ENCODE measurements around the gene NBEA.

NBEA gene

DNA sequence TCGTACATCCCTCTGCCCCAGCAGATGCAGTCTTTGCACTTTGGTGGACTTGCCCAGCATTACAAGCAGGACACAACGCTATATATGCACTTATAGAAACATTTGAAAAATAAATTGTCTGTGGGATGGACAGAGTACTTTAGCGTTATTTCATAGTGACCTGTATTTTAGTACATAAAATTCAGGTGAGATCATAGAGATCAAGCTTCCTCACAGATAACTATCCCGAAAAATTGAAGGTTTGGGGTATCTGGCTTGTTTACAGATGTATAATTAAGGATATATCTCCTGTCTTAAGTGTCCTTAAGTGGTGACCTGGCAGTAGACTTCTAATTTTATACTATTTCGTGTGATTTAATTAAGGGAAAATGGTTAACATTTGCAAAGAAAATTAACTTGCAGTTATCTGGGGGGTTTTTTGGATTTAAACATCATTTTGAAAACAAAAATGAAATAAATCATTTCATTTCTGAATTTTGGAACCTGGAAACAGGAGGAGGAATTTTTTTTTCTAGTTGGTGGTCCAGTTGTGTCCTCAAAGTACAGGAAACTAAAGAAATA is 535.4 kb downstream of the NBEA start:
- no peak for DNase-seq (ENCODE audit: low read depth, low spot score)
- H3K4me3 ChIP-seq (ENCODE audit: low read depth, low read length), result no peak overlapping the region
- TF ChIP-seq, protein P1, sequence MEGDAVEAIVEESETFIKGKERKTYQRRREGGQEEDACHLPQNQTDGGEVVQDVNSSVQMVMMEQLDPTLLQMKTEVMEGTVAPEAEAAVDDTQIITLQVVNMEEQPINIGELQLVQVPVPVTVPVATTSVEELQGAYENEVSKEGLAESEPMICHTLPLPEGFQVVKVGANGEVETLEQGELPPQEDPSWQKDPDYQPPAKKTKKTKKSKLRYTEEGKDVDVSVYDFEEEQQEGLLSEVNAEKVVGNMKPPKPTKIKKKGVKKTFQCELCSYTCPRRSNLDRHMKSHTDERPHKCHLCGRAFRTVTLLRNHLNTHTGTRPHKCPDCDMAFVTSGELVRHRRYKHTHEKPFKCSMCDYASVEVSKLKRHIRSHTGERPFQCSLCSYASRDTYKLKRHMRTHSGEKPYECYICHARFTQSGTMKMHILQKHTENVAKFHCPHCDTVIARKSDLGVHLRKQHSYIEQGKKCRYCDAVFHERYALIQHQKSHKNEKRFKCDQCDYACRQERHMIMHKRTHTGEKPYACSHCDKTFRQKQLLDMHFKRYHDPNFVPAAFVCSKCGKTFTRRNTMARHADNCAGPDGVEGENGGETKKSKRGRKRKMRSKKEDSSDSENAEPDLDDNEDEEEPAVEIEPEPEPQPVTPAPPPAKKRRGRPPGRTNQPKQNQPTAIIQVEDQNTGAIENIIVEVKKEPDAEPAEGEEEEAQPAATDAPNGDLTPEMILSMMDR (IDR thresholded peaks at IDR 0.05; ENCODE audit: low read depth, low read length), result no peak
- in situ Hi-C loops (cut with HindIII; ENCODE audit: low sequenced_read_pairs), result no loop called here

DNA sequence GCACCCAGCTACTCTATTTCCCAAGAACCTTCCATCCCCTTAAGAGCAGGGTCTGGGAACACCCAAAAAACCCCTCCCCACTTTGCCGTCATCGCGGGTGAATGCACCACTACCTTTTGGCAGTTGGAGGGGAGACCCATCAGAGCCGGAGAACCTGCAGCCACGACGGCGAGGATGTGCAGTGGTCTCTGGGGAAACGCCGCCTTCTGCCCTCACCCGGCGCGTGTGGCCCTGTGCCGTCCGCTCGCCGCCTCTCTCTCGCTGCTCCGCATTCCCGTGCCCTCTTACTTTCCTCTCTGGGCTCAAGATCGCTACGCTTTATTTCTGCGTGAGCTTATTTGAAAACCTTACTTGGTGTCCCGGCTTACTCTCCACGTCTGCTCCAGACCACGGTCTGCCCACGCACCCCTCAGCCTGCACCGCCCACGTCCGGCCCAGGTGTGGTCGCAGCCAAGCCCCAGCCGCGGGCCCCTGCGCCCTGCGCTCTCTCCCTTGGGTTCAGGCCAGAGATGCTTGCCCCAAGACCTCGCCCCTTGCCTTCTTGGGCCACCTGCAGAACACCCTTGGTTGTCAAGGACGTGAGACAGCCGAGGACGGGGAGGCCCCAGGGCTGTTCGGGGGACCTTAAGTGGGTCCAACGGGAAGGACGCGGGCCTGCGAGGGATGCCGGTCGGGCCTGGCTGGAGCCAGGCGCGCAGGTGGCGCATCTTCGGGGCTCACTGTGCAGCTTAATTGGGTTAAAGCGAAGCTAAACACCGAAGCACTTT is 536.4 kb downstream of the NBEA start:
- TF ChIP-seq, protein P1 (IDR thresholded peaks at IDR 0.05; ENCODE audit: low read depth, low read length), result no peak
- DNase-seq (ENCODE audit: low read depth, low spot score), result no peak
- no peak overlapping the region for H3K4me3 ChIP-seq (ENCODE audit: low read depth, low read length)
- in situ Hi-C loops (cut with HindIII; ENCODE audit: low sequenced_read_pairs), result no loop called here

DNA sequence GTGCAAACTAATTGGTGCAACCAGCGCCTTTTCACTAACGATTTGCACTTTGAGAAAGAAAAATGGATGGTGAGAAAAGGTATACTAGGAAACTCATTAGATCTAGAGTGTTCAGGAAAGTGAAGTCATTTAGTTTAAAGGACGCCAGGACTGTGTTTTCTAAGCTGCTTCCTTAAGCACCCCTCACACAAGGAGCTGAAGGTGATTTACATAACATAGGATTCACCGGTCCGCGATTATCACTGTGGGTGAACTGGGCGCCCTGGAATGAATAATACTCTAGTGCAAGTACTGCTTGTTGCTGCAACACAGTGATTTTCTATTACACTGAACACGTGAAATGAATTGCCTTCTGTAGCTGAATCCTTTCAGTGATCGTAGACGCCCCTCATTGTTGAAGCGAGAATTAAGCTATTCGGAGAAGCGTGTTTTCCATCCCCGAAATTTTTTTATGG is 537.0 kb downstream of the NBEA start:
- no peak overlapping the region for H3K4me3 ChIP-seq (ENCODE audit: low read depth, low read length)

DNA sequence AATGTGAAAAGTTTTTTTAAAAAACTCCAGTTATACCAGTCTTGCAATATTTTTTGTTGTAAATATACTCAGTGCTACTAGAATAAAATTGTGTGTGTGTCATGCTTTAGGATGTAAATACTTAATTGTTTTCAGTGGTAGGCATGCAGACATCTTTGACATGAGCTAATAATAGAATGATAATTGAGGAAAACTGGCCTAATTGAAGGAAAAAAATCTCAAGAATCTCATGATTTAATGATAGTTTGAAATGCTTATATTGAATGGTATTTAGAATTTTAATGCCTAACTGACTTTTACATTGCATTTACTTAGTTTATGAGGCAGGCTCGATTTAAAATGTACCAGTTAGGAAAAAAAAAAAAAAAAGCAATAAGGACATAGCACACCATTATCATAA is 537.6 kb downstream of the NBEA start:
- in situ Hi-C loops (cut with HindIII; ENCODE audit: low sequenced_read_pairs), result no loop called here
- no peak for DNase-seq (ENCODE audit: low read depth, low spot score)
- TF ChIP-seq, protein P1 (IDR thresholded peaks at IDR 0.05; ENCODE audit: low read depth, low read length), result no peak

More for the DNA sequence above, 537.0 kb downstream of the NBEA start:
- TF ChIP-seq, protein P1 (IDR thresholded peaks at IDR 0.05; ENCODE audit: low read depth, low read length), result no peak
- no peak for DNase-seq (ENCODE audit: low read depth, low spot score)
- in situ Hi-C loops (cut with HindIII; ENCODE audit: low sequenced_read_pairs), result no loop called here

DNA sequence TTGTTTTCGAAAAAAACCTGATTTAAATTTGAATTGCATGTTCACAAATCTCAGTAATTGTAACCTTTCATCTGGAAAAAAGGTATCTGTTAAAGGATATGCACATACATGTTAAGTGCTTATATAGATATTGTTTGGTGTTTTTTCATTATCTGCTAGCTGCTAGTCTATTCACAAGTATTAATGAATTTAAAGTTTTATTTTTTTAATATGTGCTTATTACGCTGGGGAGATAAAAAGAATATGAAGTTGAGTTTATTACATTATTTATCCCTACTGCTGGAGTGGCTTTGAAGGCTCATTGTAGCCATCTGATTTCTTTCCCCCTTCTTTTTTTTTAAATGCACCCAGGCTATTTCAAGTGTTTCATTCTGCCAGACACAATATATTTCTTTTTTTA is 538.3 kb downstream of the NBEA start:
- in situ Hi-C loops (cut with HindIII; ENCODE audit: low sequenced_read_pairs), result no loop called here
- TF ChIP-seq, protein P1 (IDR thresholded peaks at IDR 0.05; ENCODE audit: low read depth, low read length), result no peak
- no peak for DNase-seq (ENCODE audit: low read depth, low spot score)
- H3K4me3 ChIP-seq (ENCODE audit: low read depth, low read length), result no peak overlapping the region

More for the DNA sequence above, 537.6 kb downstream of the NBEA start:
- H3K4me3 ChIP-seq (ENCODE audit: low read depth, low read length), result no peak overlapping the region

DNA sequence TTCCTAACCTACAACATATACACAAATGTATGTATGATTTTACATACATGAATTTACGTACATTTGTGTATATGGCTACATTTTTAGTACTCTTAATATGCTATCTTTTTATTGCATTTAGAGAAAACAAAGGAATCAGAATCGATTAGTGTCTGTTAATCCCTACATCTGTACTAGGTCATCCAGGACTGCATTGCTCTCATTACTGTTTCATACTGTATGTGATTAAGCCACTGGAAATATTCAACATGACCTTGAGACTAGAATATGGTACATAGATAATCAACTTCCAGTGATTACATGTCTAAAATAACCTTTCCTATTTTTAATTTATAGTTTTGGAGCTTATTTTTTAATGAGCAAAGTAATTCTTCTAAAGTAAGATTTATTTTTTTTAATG is 539.7 kb downstream of the NBEA start:
- in situ Hi-C loops (cut with HindIII; ENCODE audit: low sequenced_read_pairs), result no loop called here
- DNase-seq (ENCODE audit: low read depth, low spot score), result no peak
- TF ChIP-seq, protein P1 (IDR thresholded peaks at IDR 0.05; ENCODE audit: low read depth, low read length), result no peak
- no peak overlapping the region for H3K4me3 ChIP-seq (ENCODE audit: low read depth, low read length)
